H9 (cell line): ENCODE data around the gene PVR. TPM values are rescaled to one million over a fixed set of nuclear protein-coding genes. Genes with fewer than 3 reads are reported as not detected.

ENCODE experiments used
- DNase-seq: peaks from one replicate; pipeline ENCODE4 v3.0.0-alpha.2; 2017
- H2AFZ ChIP-seq: one replicate; pipeline ENCODE4 v1.6.1; 2013; ENCODE audit warnings: mild to moderate bottlenecking, low read length, control low read depth, moderate library complexity
- H2AK5ac ChIP-seq: 2 replicates; pipeline ENCODE4 v1.6.1; 2013; ENCODE audit warnings: low read length, control low read depth, mixed read lengths; ENCODE audit not compliant: insufficient read length
- H2BK120ac ChIP-seq: one replicate; pipeline ENCODE4 v1.6.1; 2013; ENCODE audit warnings: low read depth, mild to moderate bottlenecking, low read length, control low read depth, inconsistent platforms; ENCODE audit not compliant: poor library complexity, severe bottlenecking
- H2BK12ac ChIP-seq: 2 replicates; pipeline ENCODE4 v1.6.1; 2013; ENCODE audit warnings: low read length, control low read depth, mixed read lengths, low read depth; ENCODE audit not compliant: insufficient read length
- H2BK15ac ChIP-seq: 2 replicates; pipeline ENCODE4 v1.6.1; 2013; ENCODE audit warnings: low read depth, low read length, control low read depth
- H2BK20ac ChIP-seq: one replicate; pipeline ENCODE4 v1.6.1; 2013; ENCODE audit warnings: low read depth, mild to moderate bottlenecking, low read length, control low read depth, inconsistent platforms; ENCODE audit not compliant: poor library complexity, severe bottlenecking
- H2BK5ac ChIP-seq: 2 replicates; pipeline ENCODE4 v1.6.1; 2013; ENCODE audit warnings: low read length, control low read depth, mixed read lengths; ENCODE audit not compliant: insufficient read length
- H3K14ac ChIP-seq: 2 replicates; pipeline ENCODE4 v1.6.1; 2013; ENCODE audit warnings: low read length, control low read depth; ENCODE audit not compliant: insufficient read depth
- H3K18ac ChIP-seq: 2 replicates; pipeline ENCODE4 v1.6.1; 2013; ENCODE audit warnings: low read depth, mild to moderate bottlenecking, mixed read lengths, low read length, control low read depth; ENCODE audit not compliant: insufficient read length
- H3K23ac ChIP-seq: 2 replicates; pipeline ENCODE4 v1.6.1; 2013; ENCODE audit warnings: low read length, control low read depth, mixed read lengths, low read depth; ENCODE audit not compliant: insufficient read length
- H3K23me2 ChIP-seq: 2 replicates; pipeline ENCODE4 v1.6.1; 2013; ENCODE audit warnings: low read depth, mild to moderate bottlenecking, mixed read lengths, low read length, control low read depth; ENCODE audit not compliant: insufficient read length, poor library complexity, severe bottlenecking
- H3K27ac ChIP-seq: 2 replicates; pipeline ENCODE4 v1.5.1; 2013; ENCODE audit warnings: low read length, control low read depth, mixed read lengths, low read depth; ENCODE audit not compliant: insufficient read length
- H3K27me3 ChIP-seq: 2 replicates; pipeline ENCODE4 v1.6.1; 2013; ENCODE audit warnings: low read length, control low read depth, inconsistent platforms; ENCODE audit not compliant: insufficient read depth
- H3K4ac ChIP-seq: 2 replicates; pipeline ENCODE4 v1.6.1; 2013; ENCODE audit warnings: low read depth, mild to moderate bottlenecking, control low read depth, inconsistent platforms, low read length, moderate library complexity
- H3K4me1 ChIP-seq: 2 replicates; pipeline ENCODE4 v1.6.1; 2013; ENCODE audit warnings: low read length, control low read depth, inconsistent platforms; ENCODE audit not compliant: insufficient read depth
- H3K4me2 ChIP-seq: 2 replicates; pipeline ENCODE4 v1.6.1; 2013; ENCODE audit warnings: low read length, control low read depth, mixed read lengths; ENCODE audit not compliant: insufficient read length, insufficient read depth
- H3K56ac ChIP-seq: 2 replicates; pipeline ENCODE4 v1.6.1; 2013; ENCODE audit warnings: low read depth, mild to moderate bottlenecking, mixed read lengths, low read length, control low read depth; ENCODE audit not compliant: insufficient read length
- H3K79me1 ChIP-seq: 2 replicates; pipeline ENCODE4 v1.6.1; 2013; ENCODE audit warnings: low read depth, mild to moderate bottlenecking, moderate library complexity, low read length, control low read depth, inconsistent platforms; ENCODE audit not compliant: insufficient read depth, poor library complexity, severe bottlenecking
- H3K79me2 ChIP-seq: 2 replicates; pipeline ENCODE4 v1.6.1; 2013; ENCODE audit warnings: low read length, control low read depth, inconsistent platforms; ENCODE audit not compliant: insufficient read depth
- H3K9ac ChIP-seq: 2 replicates; pipeline ENCODE4 v1.6.1; 2013; ENCODE audit warnings: low read length, control low read depth, mixed read lengths; ENCODE audit not compliant: insufficient read length; ENCODE audit errors: extremely low read depth
- H3K9me3 ChIP-seq: one replicate; pipeline ENCODE4 v1.6.1; 2013; ENCODE audit warnings: low read depth, low read length, inconsistent platforms; ENCODE audit not compliant: control insufficient read depth
- H3T11ph ChIP-seq: one replicate; pipeline ENCODE4 v1.6.1; 2013; ENCODE audit warnings: mild to moderate bottlenecking, low read length, control low read depth, inconsistent platforms
- H4K20me1 ChIP-seq: one replicate; pipeline ENCODE4 v1.6.1; 2013; ENCODE audit not compliant: control insufficient read depth, insufficient read length, insufficient read depth
- H4K5ac ChIP-seq: 2 replicates; pipeline ENCODE4 v1.6.1; 2013; ENCODE audit warnings: low read depth, mild to moderate bottlenecking, mixed read lengths, low read length, control low read depth; ENCODE audit not compliant: insufficient read length
- H4K8ac ChIP-seq: replicated peaks from 2 replicates; pipeline ENCODE4 v1.6.1; 2013; ENCODE audit warnings: low read length, control low read depth, mixed read lengths, low read depth; ENCODE audit not compliant: insufficient read length
- H4K91ac ChIP-seq: 2 replicates; pipeline ENCODE4 v1.6.1; 2013; ENCODE audit warnings: low read depth, mild to moderate bottlenecking, moderate library complexity, mixed read lengths, low read length, control low read depth; ENCODE audit not compliant: insufficient read length
- H3K27ac Mint-ChIP-seq, 3 experiments: 2 replicates in 2 of 3; 3 replicates in 1 of 3; pipeline ENCODE4 v1.8.0; 2020 to 2021; ENCODE audit warnings: mixed read lengths in 3 of 3, mild to moderate bottlenecking in 1 of 3, moderate library complexity in 1 of 3
- H3K27me3 Mint-ChIP-seq: 2 replicates; pipeline ENCODE4 v1.8.0; 2021; ENCODE audit warnings: low read depth, mild to moderate bottlenecking, moderate library complexity, mixed read lengths
- H3K36me3 Mint-ChIP-seq, 3 experiments: 2 replicates in 2 of 3; 3 replicates in 1 of 3; pipeline ENCODE4 v1.8.0; 2020 to 2021; ENCODE audit warnings: low read depth in 3 of 3, mixed read lengths in 3 of 3; ENCODE audit not compliant: insufficient read depth in 1 of 3
- H3K4me1 Mint-ChIP-seq, 2 experiments: 2 replicates each; pipeline ENCODE4 v1.8.0; 2020; ENCODE audit warnings: mixed read lengths in 2 of 2
- H3K4me3 Mint-ChIP-seq, 2 experiments: 2 replicates in 1 of 2; 3 replicates in 1 of 2; pipeline ENCODE4 v1.8.0; 2020 to 2021; ENCODE audit warnings: mild to moderate bottlenecking in 2 of 2, mixed read lengths in 2 of 2, moderate library complexity in 1 of 2
- H3K9me3 Mint-ChIP-seq, 2 experiments: 2 replicates in 1 of 2; 3 replicates in 1 of 2; pipeline ENCODE4 v1.8.0; 2020; ENCODE audit warnings: mild to moderate bottlenecking in 2 of 2, mixed read lengths in 2 of 2, moderate library complexity in 1 of 2
- CTCF ChIP-seq: fragments of 200-600 bp; sonication (generic); conservative IDR thresholded peaks from 3 replicates; pipeline ENCODE4 v1.8.0; 2021; ENCODE audit warnings: antibody characterized with exemption, mild to moderate bottlenecking
- WGBS: extraction: QIAGEN DNeasy Blood & Tissue Kit; methylation state at CpG from one replicate; pipeline ENCODE4 v1.1.7; 2013; ENCODE audit warnings: missing lambda C conversion rate, low lambda C conversion rate, mixed read lengths; ENCODE audit not compliant: insufficient read length; ENCODE audit errors: extremely low coverage; 5-methylcytosine and 5-hydroxymethylcytosine counted together
- total RNA-seq: library from RNA; stranded (reverse); gene quantifications from 2 replicates; pipeline ENCODE4 v1.2.1, GENCODE V29; 2021

The PVR gene
- total RNA-seq, 1 experiment from 2014 or later, result 29.2 TPM

DNA sequence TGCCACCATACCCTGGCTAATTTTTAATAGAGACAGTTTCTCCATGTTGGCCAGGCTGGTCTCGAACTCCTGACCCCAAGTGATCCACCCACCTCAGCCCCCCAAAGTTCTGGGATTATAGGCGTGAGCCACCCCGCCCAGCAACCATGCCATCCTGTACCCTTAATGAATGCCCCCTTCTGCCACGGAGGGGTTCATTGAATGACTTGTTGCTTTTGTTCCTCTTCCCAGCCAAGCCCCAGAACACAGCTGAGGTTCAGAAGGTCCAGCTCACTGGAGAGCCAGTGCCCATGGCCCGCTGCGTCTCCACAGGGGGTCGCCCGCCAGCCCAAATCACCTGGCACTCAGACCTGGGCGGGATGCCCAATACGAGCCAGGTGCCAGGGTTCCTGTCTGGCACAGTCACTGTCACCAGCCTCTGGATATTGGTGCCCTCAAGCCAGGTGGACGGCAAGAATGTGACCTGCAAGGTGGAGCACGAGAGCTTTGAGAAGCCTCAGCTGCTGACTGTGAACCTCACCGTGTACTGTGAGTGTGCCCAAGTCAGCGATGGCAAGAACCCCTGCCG, 6.0 kb downstream of the PVR start:
- TF ChIP-seq CTCF, result no peak
- Histone ChIP-seq H3T11ph (no peak overlapping the region), H3K23ac (no peak overlapping the region), H3K4me1 (no peaks in the 10 kb centered on the region), H2BK12ac (no peak overlapping the region), H3K27me3 (no peaks in the 10 kb centered on the region), H3K9me3 (no peaks in the 10 kb centered on the region), H2AK5ac (no peak overlapping the region), H4K5ac (no peak overlapping the region), H2BK20ac (no peak overlapping the region), H3K9ac (no peak overlapping the region), H3K4ac (no peak overlapping the region), H3K18ac (no peak overlapping the region), H3K79me2 (no peaks in the 10 kb centered on the region), H2BK120ac (no peak overlapping the region), H3K23me2 (no peaks in the 10 kb centered on the region), H4K20me1 (no peaks in the 10 kb centered on the region), H2AFZ (no peak overlapping the region), H3K56ac (no peak overlapping the region), H3K4me2 (no peak overlapping the region), H2BK15ac (no peak overlapping the region), H3K79me1 (no peaks in the 10 kb centered on the region), H3K27ac (no peak overlapping the region), H2BK5ac (no peak overlapping the region), H4K8ac (no peak overlapping the region), H4K91ac (no peak overlapping the region), H3K14ac (no peak overlapping the region)
- no peaks in the 10 kb centered on the region for H3K27me3 Mint-ChIP-seq
- H3K4me1 Mint-ChIP-seq, result peaks cover 0 to 7% of the 10 kb centered on the region in 2 experiments; a peak in 2 of 4 replicates
- WGBS, result no CpG with 5 or more reads among the region's 15 CpGs
- no peak overlapping the region for H3K4me3 Mint-ChIP-seq
- no peak overlapping the region for H3K27ac Mint-ChIP-seq
- H3K9me3 Mint-ChIP-seq, result no peaks in the 10 kb centered on the region
- no peak for DNase-seq
- H3K36me3 Mint-ChIP-seq, result peaks cover 27 to 65% (median 37%) of the 10 kb centered on the region in 3 experiments; a peak in 6 of 7 replicates
